B cell (primary cell): ENCODE measurements around the gene RBM33. TPM values are rescaled to one million over a fixed set of nuclear protein-coding genes. Genes with fewer than 3 reads are reported as not detected.
"Not testable (repeated sequence)": the region's sequence is repeated elsewhere in the genome, so short reads cannot be mapped to it uniquely, and the experiment has no call there.

Experiments used
- ATAC-seq: fragments of 200-7000 bp; cut with Tn5 transposase; one replicate; pipeline ENCODE4 v1.10.0; 2021; ENCODE audit warnings: low read depth, mild to moderate bottlenecking, moderate number of reproducible peaks, moderate library complexity
- CTCF ChIA-PET: fragments of 350-600 bp; sonication (Branson Sonifier 250); formaldehyde crosslinking; loops from one replicate; lab custom pipeline; 2021; ENCODE audit warnings: antibody characterized with exemption, inconsistent platforms; lab: Charles Lee
- POLR2A ChIA-PET: fragments of 350-600 bp; sonication (Branson Sonifier 250); formaldehyde crosslinking; loops from one replicate; lab custom pipeline; 2021; ENCODE audit warnings: antibody characterized with exemption; lab: Charles Lee
- DNase-seq: peaks from one replicate; pipeline ENCODE4 v3.0.0; 2013
- H2AFZ ChIP-seq: 2 replicates; pipeline ENCODE4 v1.6.1; 2012; ENCODE audit warnings: mild to moderate bottlenecking, low read depth, low read length; ENCODE audit not compliant: insufficient read depth, poor library complexity, severe bottlenecking
- H3K27ac ChIP-seq, 2 donors: 1 replicate in 1 of 2; 2 replicates in 1 of 2; pipeline ENCODE4 v1.5.1; 2012 to 2013; ENCODE audit warnings: low read length in 2 of 2, mild to moderate bottlenecking in 2 of 2, moderate library complexity in 1 of 2
- H3K27me3 ChIP-seq, 4 experiments: fragments of 200-600 bp in 1 of 4; sonication (generic) in 1 of 4; replicated peaks in 1 of 4; 1 replicate in 2 of 4; 2 replicates in 2 of 4; pipeline versions ENCODE4 v1.6.1 to v1.7.0; 2013 to 2016; ENCODE audit warnings: low read length in 3 of 4, mild to moderate bottlenecking in 2 of 4, mixed read lengths in 1 of 4, moderate library complexity in 1 of 4; ENCODE audit not compliant: insufficient read depth in 4 of 4, control insufficient read depth in 3 of 4; ENCODE audit errors: control extremely low read depth in 1 of 4
- H3K36me3 ChIP-seq, 2 experiments: replicated peaks in 1 of 2; 1 replicate in 1 of 2; 2 replicates in 1 of 2; pipeline versions ENCODE4 v1.6.1 to v1.7.1; 2013; ENCODE audit warnings: low read length in 1 of 2; ENCODE audit not compliant: insufficient read depth in 2 of 2, control insufficient read depth in 1 of 2; ENCODE audit errors: control extremely low read depth in 1 of 2, extremely low read depth in 1 of 2
- H3K4me1 ChIP-seq, 2 donors: fragments of 200-600 bp in 1 of 2; sonication (generic) in 1 of 2; 1 replicate in 1 of 2; 2 replicates in 1 of 2; pipeline versions ENCODE4 v1.5.1 to v1.6.1; 2013 to 2017; ENCODE audit warnings: low read length in 2 of 2; ENCODE audit not compliant: control insufficient read depth in 2 of 2, insufficient read depth in 2 of 2
- H3K4me2 ChIP-seq: replicated peaks from 2 replicates; pipeline ENCODE3; 2012; ENCODE audit warnings: mild to moderate bottlenecking, low read depth, low read length; ENCODE audit not compliant: poor library complexity, severe bottlenecking
- H3K4me3 ChIP-seq, 5 experiments: fragments of 200-600 bp in 1 of 5; sonication (generic) in 1 of 5; 1 replicate in 3 of 5; 2 replicates in 2 of 5; pipeline versions ENCODE4 v1.5.1 to v1.7.0; 2011 to 2016; ENCODE audit warnings: low read length in 4 of 5, mild to moderate bottlenecking in 4 of 5, low read depth in 2 of 5, control low read depth in 1 of 5, moderate library complexity in 1 of 5; ENCODE audit not compliant: insufficient read depth in 1 of 5; ENCODE audit errors: control extremely low read depth in 1 of 5, extremely low read depth in 1 of 5
- H3K79me2 ChIP-seq: fragments of 200-600 bp; sonication (generic); one replicate; pipeline ENCODE4 v1.6.0; 2016; ENCODE audit warnings: low read length; ENCODE audit not compliant: control insufficient read depth, insufficient read depth
- H3K9ac ChIP-seq: fragments of 200-600 bp; sonication (generic); 2 replicates; pipeline ENCODE4 v1.6.1; 2017; ENCODE audit warnings: mild to moderate bottlenecking, low read length, moderate library complexity
- H3K9me3 ChIP-seq, 3 donors: one replicate each; pipeline versions ENCODE4 v1.6.1 to v1.7.1; 2013; ENCODE audit warnings: low read length in 2 of 3; ENCODE audit not compliant: control insufficient read depth in 2 of 3, insufficient read depth in 1 of 3; ENCODE audit errors: control extremely low read depth in 1 of 3
- H4K20me1 ChIP-seq: 2 replicates; pipeline ENCODE4 v1.6.0; 2012; ENCODE audit warnings: mild to moderate bottlenecking, low read length; ENCODE audit not compliant: insufficient read depth, control insufficient read depth, poor library complexity, severe bottlenecking
- H3K27ac Mint-ChIP-seq: one replicate; pipeline ENCODE4 v1.8.0; 2021; ENCODE audit warnings: mixed read lengths
- H3K27me3 Mint-ChIP-seq: one replicate; pipeline ENCODE4 v1.8.0; 2021; ENCODE audit warnings: mixed read lengths
- H3K4me1 Mint-ChIP-seq: one replicate; pipeline ENCODE4 v1.8.0; 2021; ENCODE audit warnings: mixed read lengths
- H3K4me3 Mint-ChIP-seq: one replicate; pipeline ENCODE4 v1.8.0; 2021; ENCODE audit warnings: mixed read lengths
- H3K9me3 Mint-ChIP-seq: one replicate; pipeline ENCODE4 v1.8.0; 2022; ENCODE audit warnings: mixed read lengths; ENCODE audit not compliant: insufficient read depth
- CTCF ChIP-seq: fragments of 200-600 bp; IDR thresholded peaks from one replicate; pipeline ENCODE4 v1.8.0; 2022; ENCODE audit warnings: antibody characterized with exemption, mild to moderate bottlenecking
- EZH2 ChIP-seq: IDR thresholded peaks from 2 replicates; pipeline ENCODE4 v1.6.1; 2012; ENCODE audit warnings: borderline replicate concordance, low read depth, mild to moderate bottlenecking, moderate library complexity, low read length; ENCODE audit not compliant: insufficient read depth, poor library complexity, severe bottlenecking
- WGBS: methylation state at CpG from one replicate; pipeline ENCODE4 v1.1.5; 2013; ENCODE audit warnings: missing lambda C conversion rate; ENCODE audit not compliant: insufficient coverage; 5-methylcytosine and 5-hydroxymethylcytosine counted together
- intact Hi-C: fragments of 100-400 bp; cut with micrococcal nuclease; formaldehyde crosslinking; loops from one replicate; pipeline ENCODE4 v1.10.0; 2022
- polyA plus RNA-seq: library from polyadenylated mRNA; depleted of rRNA; stranded (reverse); fragments of >200 nt; gene quantifications from 2 replicates; pipeline ENCODE4 v1.2.3, GENCODE V29; 2012
- total RNA-seq, 2 donors: library from RNA; stranded (reverse); fragments of 120-200 nt in 1 of 2; gene quantifications; 1 replicate in 1 of 2; 2 replicates in 1 of 2; pipeline versions ENCODE4 v1.2.3 to v1.2.4, GENCODE V29; 2013 to 2022

Gene RBM33
- total and polyA plus RNA-seq, 2 donors (not counting 1 experiment from before 2014, with no cell fraction given): 33.5 to 189 TPM

GRCh38 chr7:155816996-155817395 is 172.5 kb downstream of the RBM33 start:
- 95% methylated on average over 16 of the region's 16 CpGs for WGBS
- Histone ChIP-seq H3K27ac (no peak overlapping the region), H3K27me3 (peaks cover 0 to 35% (median 12%) of the 10 kb centered on the region in 4 experiments), H2AFZ (no peak overlapping the region), H3K4me3 (no peak overlapping the region), H3K36me3 (no peaks in the 10 kb centered on the region), H4K20me1 (no peaks in the 10 kb centered on the region), H3K79me2 (no peaks in the 10 kb centered on the region), H3K9ac (no peak overlapping the region), H3K9me3 (peaks cover 0 to 17% (median 0%) of the 10 kb centered on the region in 3 donors), H3K4me2 (no peak overlapping the region), H3K4me1 (peaks cover 7 to 8% of the 10 kb centered on the region in 2 donors)
- Mint-ChIP-seq H3K4me3 (no peak overlapping the region), H3K27ac (no peak overlapping the region), H3K9me3 (no peaks in the 10 kb centered on the region), H3K4me1 (peaks cover 11% of the 10 kb centered on the region), H3K27me3 (peaks cover 42% of the 10 kb centered on the region)
- ChIA-PET POLR2A (no interaction called here), CTCF (no interaction called here)
- intact Hi-C loops: loop anchor here (5.0 kb wide), 2 partner anchors 1000 to 1435 kb away; no protein-coding TSS in a partner anchor
- TF ChIP-seq EZH2 (no peak), CTCF (no peak)
- no peak for DNase-seq
- ATAC-seq: no peak

- H3K9me3 Mint-ChIP-seq, H4K20me1 ChIP-seq, H2AFZ ChIP-seq, H3K27ac Mint-ChIP-seq, H3K4me1 ChIP-seq, H3K4me2 ChIP-seq, POLR2A ChIA-PET, DNase-seq, ATAC-seq, H3K4me1 Mint-ChIP-seq, H3K27ac ChIP-seq, H3K4me3 Mint-ChIP-seq, CTCF ChIA-PET, H3K9ac ChIP-seq, H3K36me3 ChIP-seq, H3K4me3 ChIP-seq, H3K79me2 ChIP-seq: not testable (repeated sequence)
- peaks cover 41% of the 10 kb centered on the region for H3K27me3 Mint-ChIP-seq
- 18% methylated on average over 1 of the region's 4 CpGs for WGBS
- peaks cover 0 to 17% (median 0%) of the 10 kb centered on the region in 3 donors for H3K9me3 ChIP-seq
- peaks cover 0 to 32% (median 10%) of the 10 kb centered on the region in 4 experiments for H3K27me3 ChIP-seq
- intact Hi-C loops: loop anchor here (5.0 kb wide), 2 partner anchors 1000 to 1435 kb away; no protein-coding TSS in a partner anchor
These were observed 173.1 kb downstream of the RBM33 start for GRCh38 chr7:155817515-155817914.
